Activated naive CD4-positive, alpha-beta T cell treated with anti-CD3 and anti-CD28 coated beads, Interleukin-2, amount 50 U/mL, for 72 hours (primary cell): ENCODE results near the gene DDAH1. TPM values are rescaled to one million over a fixed set of nuclear protein-coding genes. Genes with fewer than 3 reads are reported as not detected.

Experiments used
- ATAC-seq, 2 donors: fragments of 150-1000 bp; cut with Tn5 transposase; 2 replicates each; pipeline ENCODE4 v1.10.0; 2021; ENCODE audit warnings: mild to moderate bottlenecking in 2 of 2, moderate library complexity in 2 of 2
- DNase-seq, 2 donors: peaks; one replicate each; pipeline ENCODE4 v3.0.0; 2021 to 2022; ENCODE audit warnings: low spot score in 2 of 2
- H3K27ac Mint-ChIP-seq, 2 donors: one replicate each; pipeline ENCODE4 v1.8.0; 2022; ENCODE audit warnings: mild to moderate bottlenecking in 2 of 2, mixed read lengths in 2 of 2
- H3K36me3 Mint-ChIP-seq, 2 donors: one replicate each; pipeline ENCODE4 v1.8.0; 2022; ENCODE audit warnings: mixed read lengths in 2 of 2
- H3K9me3 Mint-ChIP-seq, 2 donors: one replicate each; pipeline ENCODE4 v1.8.0; 2022; ENCODE audit warnings: mixed read lengths in 2 of 2
- total RNA-seq, 2 donors: library from RNA; stranded (reverse); gene quantifications; one replicate each; pipeline ENCODE4 v1.2.3, GENCODE V29; 2022

The DDAH1 gene
- total RNA-seq, 2 donors from 2014 or later, result not detected

- no peaks in the 10 kb centered on the region for H3K9me3 Mint-ChIP-seq
- DNase-seq, result no peak
- no peaks in the 10 kb centered on the region for H3K36me3 Mint-ChIP-seq
- no peak overlapping the region for H3K27ac Mint-ChIP-seq
- no peak for ATAC-seq
Measured at GRCh38 chr1:85339656-85340399, 125.1 kb downstream of the DDAH1 start.

DNA sequence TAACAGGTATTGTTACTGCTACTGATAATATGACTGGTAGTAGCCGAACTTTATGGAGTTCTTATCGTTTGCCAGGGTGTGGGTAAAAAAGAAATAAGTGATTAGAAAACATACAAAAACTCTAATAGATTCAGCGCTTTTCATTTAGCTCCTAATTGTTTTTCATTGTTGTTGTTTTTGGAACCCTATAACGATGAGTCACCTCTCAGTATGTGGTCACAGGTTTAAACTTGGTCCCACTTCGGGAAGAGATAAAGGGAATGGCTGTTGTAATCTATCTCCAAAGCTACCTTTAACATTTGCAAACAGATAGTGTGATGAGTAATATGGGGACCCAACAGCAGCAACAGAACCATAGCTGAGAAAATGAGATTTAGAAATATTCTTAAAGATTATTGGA, 125.9 kb downstream of the DDAH1 start:
- ATAC-seq (no peak), DNase-seq (no peak)
- H3K27ac Mint-ChIP-seq, result no peak overlapping the region
- peaks cover under 1 to 1% of the 10 kb centered on the region in 2 donors for H3K9me3 Mint-ChIP-seq
- peaks cover 4 to 7% of the 10 kb centered on the region in 2 donors for H3K36me3 Mint-ChIP-seq

DNA sequence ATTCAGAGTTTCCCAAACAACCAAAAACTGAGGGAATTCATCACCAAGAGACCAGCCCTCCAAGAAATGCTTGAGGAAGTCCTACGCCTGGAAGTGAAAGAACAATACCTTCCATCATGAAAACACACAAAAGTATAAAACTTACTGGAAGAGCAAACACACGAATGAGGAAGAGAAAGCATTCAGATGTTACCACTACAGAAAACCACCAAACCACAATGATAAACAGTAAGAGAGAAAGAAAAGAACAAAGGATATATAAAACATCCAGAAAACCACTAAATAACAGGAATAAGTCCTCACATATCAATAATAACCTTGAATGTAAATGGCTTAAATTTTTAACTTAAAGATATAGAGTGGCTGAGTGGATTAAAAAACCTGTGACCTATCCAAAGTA, 130.0 kb downstream of the DDAH1 start:
- Mint-ChIP-seq H3K27ac (no peak overlapping the region), H3K9me3 (peaks cover 13 to 15% of the 10 kb centered on the region in 2 donors), H3K36me3 (peaks cover 17 to 26% of the 10 kb centered on the region in 2 donors)
- DNase-seq (no peak), ATAC-seq (no peak)

DNA sequence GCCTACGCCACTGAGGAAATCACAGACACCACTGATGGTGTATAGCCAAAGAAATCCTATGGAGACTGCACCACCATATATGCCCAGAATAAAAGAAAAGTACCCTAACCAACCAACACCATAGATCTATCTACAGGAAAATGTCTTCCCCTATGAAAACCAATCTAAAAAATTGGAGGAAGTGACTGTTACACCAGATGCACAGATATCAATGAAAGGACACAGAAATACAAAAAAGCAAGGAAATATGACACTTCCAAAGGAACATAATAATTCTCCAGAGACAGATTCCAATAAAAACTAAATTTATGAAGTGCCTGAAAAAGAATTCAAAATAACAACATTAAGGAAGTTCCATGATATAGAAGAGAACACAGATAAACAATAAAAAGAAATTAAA, 131.8 kb downstream of the DDAH1 start:
- ATAC-seq, result no peak
- Mint-ChIP-seq H3K9me3 (peaks cover 13 to 15% of the 10 kb centered on the region in 2 donors), H3K36me3 (peaks cover 17 to 26% of the 10 kb centered on the region in 2 donors), H3K27ac (no peak overlapping the region)
- DNase-seq, result no peak

DNA sequence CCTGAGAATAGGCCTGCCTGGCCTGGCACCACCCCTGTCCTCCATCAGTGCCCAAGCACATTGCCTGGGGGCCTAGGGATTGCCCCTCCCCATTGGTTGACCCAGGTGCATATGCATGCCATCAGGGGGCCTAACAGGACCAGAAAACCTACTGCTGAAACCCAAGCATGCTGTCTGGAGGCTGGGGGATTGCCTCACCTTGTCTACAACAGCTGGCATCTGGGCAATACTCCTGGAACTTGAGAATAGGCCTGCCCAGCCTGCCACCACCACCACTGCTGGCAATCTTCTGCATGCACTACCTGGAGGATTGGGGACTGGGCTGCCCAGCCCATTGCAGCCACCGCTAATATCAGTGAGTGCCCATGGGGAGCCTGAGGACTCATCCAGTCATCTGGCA, 132.4 kb downstream of the DDAH1 start:
- H3K27ac Mint-ChIP-seq, result no peak overlapping the region
- peaks cover 13 to 15% of the 10 kb centered on the region in 2 donors for H3K9me3 Mint-ChIP-seq
- H3K36me3 Mint-ChIP-seq, result peaks cover 17 to 26% of the 10 kb centered on the region in 2 donors
- DNase-seq (no peak), ATAC-seq (no peak)

DNA sequence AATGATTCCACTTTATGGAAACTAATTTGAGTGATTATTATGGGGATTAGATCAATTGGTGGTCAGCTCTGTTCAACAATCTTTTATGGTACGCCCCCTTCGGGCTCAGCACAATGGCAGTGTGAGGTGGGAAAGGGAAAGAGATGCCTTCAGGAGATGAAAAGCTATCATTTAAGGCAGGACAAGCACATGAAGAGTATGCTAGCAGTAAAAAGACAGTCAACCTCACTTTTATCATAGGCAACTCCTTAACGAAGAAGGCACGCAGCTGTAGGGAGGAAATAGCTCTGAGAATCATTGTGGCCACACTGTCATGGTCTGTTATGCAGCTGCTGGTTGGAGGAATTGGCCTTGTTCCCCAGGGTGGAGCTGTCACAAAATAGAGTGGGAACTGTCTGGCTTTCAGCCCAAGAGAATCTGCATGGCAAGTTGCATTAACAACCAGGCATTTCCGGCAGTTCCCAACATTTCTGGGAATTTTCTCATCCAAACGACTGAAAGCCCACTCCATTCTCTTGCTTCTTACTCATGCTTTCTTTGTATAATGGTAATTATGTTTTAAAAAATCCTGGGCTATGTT, 134.2 kb downstream of the DDAH1 start:
- Mint-ChIP-seq H3K9me3 (peaks cover 13 to 15% of the 10 kb centered on the region in 2 donors), H3K27ac (no peak overlapping the region), H3K36me3 (peaks cover 17 to 26% of the 10 kb centered on the region in 2 donors)
- DNase-seq (no peak), ATAC-seq (no peak)

DNA sequence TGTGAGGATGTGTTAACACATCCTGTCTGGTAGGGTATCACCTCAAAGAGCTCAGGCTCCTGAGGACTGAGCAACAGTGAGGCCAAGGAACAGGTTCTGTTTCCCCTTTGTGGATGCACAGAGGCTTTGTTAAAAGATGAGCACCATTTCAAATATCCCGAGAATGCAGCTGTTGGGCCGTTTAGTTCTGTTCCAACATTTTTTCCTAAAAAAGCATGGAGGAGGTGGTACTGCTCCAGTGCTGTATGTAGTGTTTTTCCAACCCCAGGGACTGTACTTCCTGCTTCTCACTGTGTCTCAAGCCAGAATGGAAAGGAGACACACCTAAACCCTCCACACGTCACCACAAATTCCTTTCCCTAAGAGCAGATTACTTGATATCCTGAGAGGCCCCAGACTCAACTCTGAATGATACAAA, 134.7 kb downstream of the DDAH1 start:
- H3K27ac Mint-ChIP-seq, result no peak overlapping the region
- ATAC-seq (no peak), DNase-seq (no peak)
- peaks cover 13 to 15% of the 10 kb centered on the region in 2 donors for H3K9me3 Mint-ChIP-seq
- H3K36me3 Mint-ChIP-seq, result peaks cover 17 to 26% of the 10 kb centered on the region in 2 donors

DNA sequence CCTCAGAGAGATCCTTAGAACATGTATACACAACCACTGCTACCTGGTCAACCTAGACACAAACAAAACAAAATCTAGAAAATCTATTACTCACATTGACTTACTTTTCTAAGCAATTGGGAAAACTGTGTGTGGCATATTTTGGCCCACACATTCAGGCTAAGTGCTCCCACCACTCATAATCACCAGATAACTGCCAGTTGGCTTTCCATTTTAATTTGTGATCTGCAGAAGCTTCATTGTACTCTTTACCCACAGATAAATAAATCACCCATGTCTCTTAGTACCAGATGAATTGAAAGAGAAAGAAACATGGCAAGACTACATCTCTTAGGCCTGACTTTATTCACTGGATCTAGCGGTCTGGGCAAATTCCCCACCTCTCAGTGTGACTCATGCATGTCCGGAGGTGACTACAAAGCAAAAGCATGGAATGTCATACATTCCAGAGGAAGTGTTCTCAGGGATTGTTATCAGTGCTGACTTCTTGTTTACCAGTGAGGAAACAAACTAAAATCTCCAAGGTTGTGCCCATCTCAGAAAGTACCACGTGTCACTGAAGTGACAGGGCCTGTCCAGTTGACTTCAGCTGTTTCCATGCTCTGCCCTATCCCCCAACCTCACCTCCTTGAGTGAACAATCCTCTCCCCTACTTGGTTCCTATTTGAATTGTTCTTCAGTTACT, 136.1 kb downstream of the DDAH1 start:
- H3K9me3 Mint-ChIP-seq, result peaks cover 10 to 11% of the 10 kb centered on the region in 2 donors
- peaks cover 11 to 16% of the 10 kb centered on the region in 2 donors for H3K36me3 Mint-ChIP-seq
- ATAC-seq (no peak), DNase-seq (no peak)
- no peak overlapping the region for H3K27ac Mint-ChIP-seq

- peaks cover 0 to 4% of the 10 kb centered on the region in 2 donors for H3K9me3 Mint-ChIP-seq
- H3K36me3 Mint-ChIP-seq, result peaks cover under 1 to 6% of the 10 kb centered on the region in 2 donors
- no peak overlapping the region for H3K27ac Mint-ChIP-seq
- DNase-seq (no peak), ATAC-seq (no peak)
Measured at GRCh38 chr1:85327759-85328158, 137.2 kb downstream of the DDAH1 start.

- H3K9me3 Mint-ChIP-seq, result peaks cover 0 to 4% of the 10 kb centered on the region in 2 donors
- ATAC-seq (no peak), DNase-seq (no peak)
- H3K36me3 Mint-ChIP-seq, result peaks cover 0 to 5% of the 10 kb centered on the region in 2 donors
- H3K27ac Mint-ChIP-seq, result no peak overlapping the region
Measured at GRCh38 chr1:85326851-85327250, 138.1 kb downstream of the DDAH1 start.

- Mint-ChIP-seq H3K9me3 (no peaks in the 10 kb centered on the region), H3K36me3 (peaks cover 0 to under 1% of the 10 kb centered on the region in 2 donors), H3K27ac (no peak overlapping the region)
- no peak for DNase-seq
- no peak for ATAC-seq
Measured at GRCh38 chr1:85326336-85326735, 138.6 kb downstream of the DDAH1 start.

GRCh38 chr1:85325920-85326319, 139.0 kb downstream of the DDAH1 start:
- Mint-ChIP-seq H3K9me3 (no peaks in the 10 kb centered on the region), H3K36me3 (no peaks in the 10 kb centered on the region), H3K27ac (no peak overlapping the region)
- DNase-seq (no peak), ATAC-seq (no peak)

GRCh38 chr1:85323770-85324169, 141.2 kb downstream of the DDAH1 start:
- ATAC-seq, result no peak
- no peaks in the 10 kb centered on the region for H3K36me3 Mint-ChIP-seq

DNA sequence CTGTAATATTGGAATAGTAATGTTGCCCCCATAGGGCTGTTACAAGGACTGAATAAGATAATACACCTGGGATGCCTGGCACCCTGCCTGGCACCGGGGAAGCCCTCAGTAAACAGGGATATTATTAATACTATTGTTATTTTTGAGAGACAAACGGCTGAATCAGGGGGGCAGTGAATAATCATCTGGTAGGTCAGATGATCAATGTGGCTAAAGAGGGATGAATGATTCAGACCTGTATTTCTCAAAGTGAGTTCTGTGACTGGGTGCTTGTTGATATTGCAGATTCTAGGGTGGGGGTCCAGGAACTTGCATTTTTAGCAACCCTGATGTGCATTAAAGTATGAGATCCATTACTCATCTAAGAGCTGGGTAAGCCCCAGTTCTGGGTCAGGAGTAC, 142.3 kb downstream of the DDAH1 start:
- DNase-seq (no peak), ATAC-seq (no peak)
- H3K27ac Mint-ChIP-seq, result no peak overlapping the region
- no peaks in the 10 kb centered on the region for H3K36me3 Mint-ChIP-seq
- no peaks in the 10 kb centered on the region for H3K9me3 Mint-ChIP-seq

More at GRCh38 chr1:85323770-85324169, 141.2 kb downstream of the DDAH1 start:
- H3K9me3 Mint-ChIP-seq, result no peaks in the 10 kb centered on the region
- DNase-seq, result no peak
- no peak overlapping the region for H3K27ac Mint-ChIP-seq

DNA sequence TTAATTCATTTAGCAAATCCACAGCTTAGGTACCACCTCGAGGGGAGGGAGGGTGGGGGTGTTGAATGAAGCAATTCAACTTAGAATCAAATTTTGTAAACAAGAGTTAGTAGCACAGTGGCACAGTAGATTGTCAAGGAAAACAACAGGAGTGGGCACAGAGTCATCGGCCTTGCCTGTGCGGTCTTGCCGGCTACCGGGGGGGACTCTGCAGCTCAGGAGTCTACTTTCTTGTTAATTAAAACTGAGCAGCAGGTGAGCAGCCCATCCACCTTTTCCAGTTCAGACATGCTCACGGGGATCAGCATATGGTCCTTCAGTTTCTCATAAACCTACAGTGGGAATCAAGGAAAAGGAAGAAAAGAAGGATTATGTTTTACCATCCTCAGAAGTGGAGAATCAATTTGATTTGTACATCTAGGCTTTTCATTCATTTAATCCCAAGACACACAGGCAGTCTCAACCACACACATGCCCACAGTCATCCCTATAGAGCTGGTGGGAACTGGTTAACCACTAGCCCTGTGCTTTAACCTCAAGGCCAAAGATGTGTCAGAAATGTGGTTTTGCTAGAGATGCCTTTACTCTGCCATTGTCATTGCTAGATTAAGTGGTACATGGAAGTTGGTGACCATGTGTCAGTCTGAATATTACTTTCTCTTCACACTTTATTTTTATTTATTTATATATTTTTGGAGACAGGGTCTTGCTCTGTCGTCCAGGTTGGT, 143.6 kb downstream of the DDAH1 start:
- peak overlapping the region in 1 of 2 donors; percentile 7 for H3K27ac Mint-ChIP-seq
- H3K9me3 Mint-ChIP-seq, result no peaks in the 10 kb centered on the region
- ATAC-seq, result peak; percentile 94 to 97
- H3K36me3 Mint-ChIP-seq, result no peaks in the 10 kb centered on the region
- DNase-seq, result peak in 1 of 2 donors; percentile 60

- Mint-ChIP-seq H3K27ac (peak overlapping the region; percentile 10 to 26), H3K9me3 (no peaks in the 10 kb centered on the region), H3K36me3 (no peaks in the 10 kb centered on the region)
- peak; percentile 12 to 21 for ATAC-seq
- no peak for DNase-seq
Measured at GRCh38 chr1:85320371-85321131, 144.4 kb downstream of the DDAH1 start.
